NCI-H510A (cell line): ENCODE measurements around the gene PCIF1.
"Not testable (repeated sequence)": the region's sequence is repeated elsewhere in the genome, so short reads cannot be mapped to it uniquely, and the experiment has no call there.

Source experiments
- DNase-seq: peaks from one replicate; lab custom pipeline; 2025; lab: John Stamatoyannopoulos, UW

Gene PCIF1

GRCh38 chr20:45967551-45968080 lies 33.1 kb downstream of the PCIF1 start:
- no peak for DNase-seq

GRCh38 chr20:45968081-45968671 lies 33.7 kb downstream of the PCIF1 start:
- DNase-seq: no peak

GRCh38 chr20:45968801-45969711 lies 34.6 kb downstream of the PCIF1 start:
- DNase-seq: no peak

DNA sequence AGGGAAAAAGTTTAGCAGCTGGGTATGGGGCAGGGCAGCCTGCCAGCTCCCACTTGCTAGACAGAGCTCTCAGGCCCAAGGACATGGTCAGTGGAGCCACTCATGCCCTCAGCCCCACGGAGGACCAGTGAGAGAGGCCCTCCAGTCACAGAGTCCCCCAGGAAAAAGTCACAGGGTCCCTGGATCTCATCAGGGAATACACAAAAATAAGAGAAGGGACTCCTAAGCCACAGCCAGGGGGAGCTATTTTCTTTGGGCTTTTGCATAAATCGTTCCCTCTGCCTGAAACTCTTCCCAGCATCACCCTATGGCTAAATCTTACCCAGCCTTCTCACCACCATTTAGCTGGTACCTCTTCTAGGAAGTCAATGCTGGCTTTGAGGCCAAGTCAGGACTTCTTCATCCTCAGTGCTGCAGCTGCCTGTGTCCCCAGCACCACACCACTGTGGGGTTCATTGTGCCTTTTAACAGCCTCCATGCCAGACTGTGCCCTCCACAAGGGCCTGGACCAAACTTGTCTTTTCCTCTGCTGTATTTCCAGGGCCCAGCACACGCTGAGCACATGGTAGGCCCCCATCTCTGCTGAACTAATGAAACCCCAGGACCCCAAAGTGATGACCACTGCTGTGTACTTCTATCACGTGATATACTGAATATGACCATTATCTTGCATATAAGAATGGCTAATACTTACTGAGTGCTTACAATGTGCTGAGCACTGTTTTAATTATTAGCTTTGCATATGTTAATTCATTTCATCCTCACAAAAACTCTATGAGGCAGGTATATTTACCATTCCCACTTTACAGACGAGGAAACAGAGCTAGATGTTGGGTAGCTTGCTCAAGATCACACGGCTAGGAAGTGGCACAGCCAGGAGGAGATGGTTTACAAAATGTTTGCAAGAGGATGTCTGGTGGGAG lies 35.5 kb downstream of the PCIF1 start:
- DNase-seq: peak; percentile 24

- DNase-seq: no peak
Measured at GRCh38 chr20:45970646-45971424, 36.4 kb downstream of the PCIF1 start.

GRCh38 chr20:45971425-45971674 lies 36.9 kb downstream of the PCIF1 start:
- no peak for DNase-seq

GRCh38 chr20:45971675-45972499 lies 37.4 kb downstream of the PCIF1 start, which contains the start of gene ZNF335:
Gene ZNF335, minus strand, starts transcription at chr20:45972203. Its CDS starts 793 bp downstream, at chr20:45971410.
- DNase-seq: peak; percentile 93

GRCh38 chr20:45972500-45973183 lies 38.2 kb downstream of the PCIF1 start:
- no peak for DNase-seq

DNA sequence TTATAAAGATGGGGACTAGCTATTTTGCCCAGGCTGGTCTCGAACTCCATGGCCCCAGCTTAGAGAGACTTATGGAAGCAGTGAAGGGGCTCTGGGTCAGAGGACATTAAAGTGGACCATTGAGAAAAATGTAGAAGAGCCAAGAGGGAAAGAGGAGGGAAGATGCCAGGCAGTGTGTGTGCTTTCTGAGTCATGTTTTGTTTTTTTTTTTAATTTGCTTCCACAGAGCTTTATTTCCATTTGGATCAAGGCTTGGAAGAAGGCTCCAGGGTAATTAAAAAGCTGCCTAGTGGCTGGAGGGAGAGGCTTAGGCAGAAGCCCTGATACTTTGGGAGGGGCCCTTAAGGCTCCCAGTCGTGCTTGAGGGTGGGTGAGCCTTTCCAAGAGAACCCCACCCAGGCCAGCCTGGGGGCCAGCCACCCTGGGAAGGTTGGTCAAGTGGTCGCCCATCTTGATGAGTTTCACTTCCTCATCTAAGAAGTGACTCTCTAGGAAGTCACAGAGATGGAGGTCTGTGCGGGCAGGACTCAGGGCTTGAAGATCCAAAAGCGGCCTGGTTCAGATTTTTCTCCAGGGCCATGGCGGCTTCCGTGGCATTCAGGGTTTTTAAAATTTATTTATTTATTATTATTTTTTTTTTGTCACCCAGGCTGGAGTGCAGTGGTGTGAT lies 40.5 kb downstream of the PCIF1 start:
- no peak for DNase-seq

DNA sequence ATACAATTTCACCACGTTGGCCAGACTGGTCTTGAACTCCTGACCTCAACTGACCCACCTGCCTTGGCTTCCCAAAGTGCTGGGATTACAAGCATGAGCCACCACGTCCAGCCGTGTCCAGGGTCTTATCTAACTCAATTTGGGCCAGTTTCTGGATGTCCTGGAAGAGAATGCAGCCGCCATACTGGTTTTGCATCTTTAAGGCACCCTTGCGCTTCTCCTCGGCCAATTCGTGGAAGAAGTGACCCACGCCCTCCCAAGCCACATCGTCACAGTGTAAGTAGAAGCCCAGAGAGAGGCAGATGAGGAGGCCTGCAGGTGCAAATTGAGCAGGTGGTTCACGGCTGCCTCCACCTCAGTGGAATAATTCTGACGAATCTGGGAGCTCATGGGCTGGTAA lies 41.2 kb downstream of the PCIF1 start:
- no peak for DNase-seq

- no peak for DNase-seq
Measured at GRCh38 chr20:45976086-45976485, 41.6 kb downstream of the PCIF1 start.

GRCh38 chr20:45981261-45981660 lies 46.8 kb downstream of the PCIF1 start:
- no peak for DNase-seq

GRCh38 chr20:45983279-45983743 lies 48.8 kb downstream of the PCIF1 start:
- DNase-seq: no peak

GRCh38 chr20:45985573-45985972 lies 51.1 kb downstream of the PCIF1 start:
- DNase-seq: no peak

GRCh38 chr20:45987108-45987780 lies 52.8 kb downstream of the PCIF1 start:
- DNase-seq: no peak

GRCh38 chr20:45988830-45989229 lies 54.3 kb downstream of the PCIF1 start:
- DNase-seq: not testable (repeated sequence)

- no peak for DNase-seq
Measured at GRCh38 chr20:45991616-45992015, 57.1 kb downstream of the PCIF1 start.

- no peak for DNase-seq
Measured at GRCh38 chr20:45993197-45993951, 58.9 kb downstream of the PCIF1 start.
